ENCODE data around the gene CXCL11. TPM values are rescaled to one million over a fixed set of nuclear protein-coding genes. Genes with fewer than 3 reads are reported as not detected.

The CXCL11 gene
- polyA plus RNA-seq, 1 donor (not counting 4 experiments of a cell fraction or from before 2014, with no cell fraction given) = 0.93 TPM

DNA sequence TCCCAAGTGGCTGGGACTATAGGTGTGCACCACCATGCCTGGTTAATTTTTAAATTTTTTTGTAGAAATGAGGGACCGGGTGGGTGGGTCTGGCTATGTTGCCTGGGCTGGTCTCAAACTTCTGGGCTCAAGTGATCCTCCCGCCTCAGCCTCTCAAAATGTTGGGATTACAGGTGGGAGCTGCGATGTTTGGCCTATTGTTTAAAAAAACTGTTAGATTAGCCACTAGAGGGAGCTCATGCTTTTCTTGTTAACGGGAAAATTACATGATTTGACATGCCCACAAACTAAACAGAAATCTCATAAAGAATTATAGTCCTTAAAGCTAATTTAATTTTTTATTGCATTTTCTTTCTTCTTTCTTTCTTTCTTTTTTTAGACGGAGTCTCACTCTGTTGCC is 40.1 kb downstream of the CXCL11 start:
- DNase-seq (ENCODE audit: low read depth, low spot score) (no peak), FAIRE-seq (peak; percentile 44)
- Histone ChIP-seq H3K9me1 (ENCODE audit: control insufficient read depth, extremely low read depth, insufficient read depth, low read length) (no peaks in the 10 kb centered on the region), H3K9me3 (ENCODE audit: control insufficient read depth, low read depth, low read length) (no peaks in the 10 kb centered on the region), H3K4me2 (ENCODE audit: control insufficient read depth, extremely low read depth, insufficient read depth, low read depth, low read length) (no peak overlapping the region), H3K4me1 (ENCODE audit: control insufficient read depth, extremely low read depth, insufficient read depth, low read length) (no peaks in the 10 kb centered on the region), H3K27me3 (ENCODE audit: control insufficient read depth, extremely low read depth, insufficient read depth, low read length) (no peaks in the 10 kb centered on the region), H3K36me3 (ENCODE audit: control insufficient read depth in 2 of 2, extremely low read depth in 1 of 2, insufficient read depth in 2 of 2, low read length in 2 of 2) (no peaks in the 10 kb centered on the region), H2AFZ (ENCODE audit: control insufficient read depth, low read length) (no peak overlapping the region), H3K4me3 (ENCODE audit: control insufficient read depth in 2 of 3, extremely low read depth in 1 of 3, insufficient read depth in 2 of 3, low read depth in 1 of 3, low read length in 3 of 3) (no peak overlapping the region), H3K79me2 (ENCODE audit: control insufficient read depth, insufficient read depth, low read length) (peaks cover under 1% of the 10 kb centered on the region), H3K27ac (ENCODE audit: control insufficient read depth, insufficient read depth, low read length) (no peak overlapping the region), H4K20me1 (ENCODE audit: control insufficient read depth, extremely low read depth, insufficient read depth, low read length) (no peaks in the 10 kb centered on the region), H3K9ac (ENCODE audit: control insufficient read depth, extremely low read depth, insufficient read depth, low read length) (no peak overlapping the region)
- dilution Hi-C loops (cut with MboI; ENCODE audit: extremely low pct_ligation_motif_present, low sequenced_read_pairs) = no loop called here
- no peak for TF ChIP-seq EZH2 (IDR thresholded peaks at IDR 0.05; ENCODE audit: low read length)
- TF ChIP-seq, protein P1, sequence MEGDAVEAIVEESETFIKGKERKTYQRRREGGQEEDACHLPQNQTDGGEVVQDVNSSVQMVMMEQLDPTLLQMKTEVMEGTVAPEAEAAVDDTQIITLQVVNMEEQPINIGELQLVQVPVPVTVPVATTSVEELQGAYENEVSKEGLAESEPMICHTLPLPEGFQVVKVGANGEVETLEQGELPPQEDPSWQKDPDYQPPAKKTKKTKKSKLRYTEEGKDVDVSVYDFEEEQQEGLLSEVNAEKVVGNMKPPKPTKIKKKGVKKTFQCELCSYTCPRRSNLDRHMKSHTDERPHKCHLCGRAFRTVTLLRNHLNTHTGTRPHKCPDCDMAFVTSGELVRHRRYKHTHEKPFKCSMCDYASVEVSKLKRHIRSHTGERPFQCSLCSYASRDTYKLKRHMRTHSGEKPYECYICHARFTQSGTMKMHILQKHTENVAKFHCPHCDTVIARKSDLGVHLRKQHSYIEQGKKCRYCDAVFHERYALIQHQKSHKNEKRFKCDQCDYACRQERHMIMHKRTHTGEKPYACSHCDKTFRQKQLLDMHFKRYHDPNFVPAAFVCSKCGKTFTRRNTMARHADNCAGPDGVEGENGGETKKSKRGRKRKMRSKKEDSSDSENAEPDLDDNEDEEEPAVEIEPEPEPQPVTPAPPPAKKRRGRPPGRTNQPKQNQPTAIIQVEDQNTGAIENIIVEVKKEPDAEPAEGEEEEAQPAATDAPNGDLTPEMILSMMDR (optimal IDR thresholded peaks at IDR 0.05 in 1 of 3, IDR thresholded peaks at IDR 0.05 in 1 of 3, conservative IDR thresholded peaks at IDR 0.05 in 1 of 3; ENCODE audit: extremely low read depth in 1 of 3, insufficient read depth in 2 of 3, low read length in 3 of 3) = peak; percentile 5 to 39 (median 38)

- Histone ChIP-seq H3K9ac (ENCODE audit: control insufficient read depth, extremely low read depth, insufficient read depth, low read length) (no peak overlapping the region), H4K20me1 (ENCODE audit: control insufficient read depth, extremely low read depth, insufficient read depth, low read length) (no peaks in the 10 kb centered on the region), H3K79me2 (ENCODE audit: control insufficient read depth, insufficient read depth, low read length) (peaks cover 33% of the 10 kb centered on the region), H3K4me3 (ENCODE audit: control insufficient read depth in 2 of 3, extremely low read depth in 1 of 3, insufficient read depth in 2 of 3, low read depth in 1 of 3, low read length in 3 of 3) (no peak overlapping the region), H3K36me3 (ENCODE audit: control insufficient read depth in 2 of 2, extremely low read depth in 1 of 2, insufficient read depth in 2 of 2, low read length in 2 of 2) (no peaks in the 10 kb centered on the region), H3K27ac (ENCODE audit: control insufficient read depth, insufficient read depth, low read length) (no peak overlapping the region), H3K4me2 (ENCODE audit: control insufficient read depth, extremely low read depth, insufficient read depth, low read depth, low read length) (no peak overlapping the region), H3K4me1 (ENCODE audit: control insufficient read depth, extremely low read depth, insufficient read depth, low read length) (peaks cover 11% of the 10 kb centered on the region), H2AFZ (ENCODE audit: control insufficient read depth, low read length) (no peak overlapping the region), H3K9me1 (ENCODE audit: control insufficient read depth, extremely low read depth, insufficient read depth, low read length) (peaks cover 2% of the 10 kb centered on the region), H3K9me3 (ENCODE audit: control insufficient read depth, low read depth, low read length) (no peaks in the 10 kb centered on the region), H3K27me3 (ENCODE audit: control insufficient read depth, extremely low read depth, insufficient read depth, low read length) (no peaks in the 10 kb centered on the region)
- FAIRE-seq (no peak), DNase-seq (ENCODE audit: low read depth, low spot score) (no peak)
- TF ChIP-seq, protein P1 (optimal IDR thresholded peaks at IDR 0.05 in 1 of 3, IDR thresholded peaks at IDR 0.05 in 1 of 3, conservative IDR thresholded peaks at IDR 0.05 in 1 of 3; ENCODE audit: extremely low read depth in 1 of 3, insufficient read depth in 2 of 3, low read length in 3 of 3) = no peak
- no peak for TF ChIP-seq EZH2 (IDR thresholded peaks at IDR 0.05; ENCODE audit: low read length)
- dilution Hi-C loops (cut with MboI; ENCODE audit: extremely low pct_ligation_motif_present, low sequenced_read_pairs) = no loop called here
Observed at GRCh38 chr4:75992462-75992861, 43.4 kb downstream of the CXCL11 start.

All from keratinocyte (primary cell).